DMS153 treated with DMSO at 0.1 percent for 48 hours (cell line): ENCODE measurements around the gene ALKBH3.

ENCODE experiments used
- DNase-seq: peaks from one replicate; lab custom pipeline; 2025; ENCODE audit not compliant: unreplicated experiment; lab: John Stamatoyannopoulos, UW

The ALKBH3 gene

GRCh38 chr11:43894546-43894945, 13.9 kb downstream of the ALKBH3 start:
- no peak for DNase-seq

GRCh38 chr11:43895601-43896000, 15.0 kb downstream of the ALKBH3 start:
- no peak for DNase-seq

- no peak for DNase-seq
These were observed 17.9 kb downstream of the ALKBH3 start for GRCh38 chr11:43898574-43898973.

GRCh38 chr11:43899094-43899493, 18.5 kb downstream of the ALKBH3 start:
- no peak for DNase-seq

GRCh38 chr11:43901551-43901950, 20.9 kb downstream of the ALKBH3 start:
- no peak for DNase-seq

- no peak for DNase-seq
These were observed 22.4 kb downstream of the ALKBH3 start for GRCh38 chr11:43903078-43903477.

- DNase-seq: no peak
These were observed 23.3 kb downstream of the ALKBH3 start for GRCh38 chr11:43903969-43904368.

- DNase-seq: no peak
These were observed 24.3 kb downstream of the ALKBH3 start for GRCh38 chr11:43904742-43905535.

- no peak for DNase-seq
These were observed 25.2 kb downstream of the ALKBH3 start for GRCh38 chr11:43905813-43906241.

GRCh38 chr11:43907028-43907975, 26.7 kb downstream of the ALKBH3 start:
- DNase-seq: no peak

- DNase-seq: no peak
These were observed 27.6 kb downstream of the ALKBH3 start for GRCh38 chr11:43908191-43908590.

- no peak for DNase-seq
These were observed 28.1 kb downstream of the ALKBH3 start for GRCh38 chr11:43908683-43909082.

- no peak for DNase-seq
These were observed 33.3 kb downstream of the ALKBH3 start for GRCh38 chr11:43913829-43914380.

GRCh38 chr11:43914466-43914865, 33.8 kb downstream of the ALKBH3 start:
- DNase-seq: no peak

GRCh38 chr11:43916621-43917020, 36.0 kb downstream of the ALKBH3 start:
- no peak for DNase-seq

GRCh38 chr11:43917851-43918250, 37.2 kb downstream of the ALKBH3 start:
- no peak for DNase-seq

GRCh38 chr11:43918662-43919061, 38.0 kb downstream of the ALKBH3 start:
- DNase-seq: no peak

GRCh38 chr11:43919852-43920597, 39.4 kb downstream of the ALKBH3 start:
- DNase-seq: no peak

GRCh38 chr11:43920598-43921419, 40.2 kb downstream of the ALKBH3 start:
- no peak for DNase-seq
